ENCODE data around the gene RHBDL1. TPM values are rescaled to one million over a fixed set of nuclear protein-coding genes. Genes with fewer than 3 reads are reported as not detected.

RHBDL1 gene
- polyA plus RNA-seq, 2 donors = 0.49 to 1.7 TPM

GRCh38 chr16:727291-727977 lies 52.0 kb downstream of the RHBDL1 start:
- peak overlapping the region; percentile 34 to 43 for H3K4me3 ChIP-seq (ENCODE audit: low read depth in 1 of 2, low read length in 2 of 2)
- H3K27me3 ChIP-seq (ENCODE audit: control insufficient read depth in 1 of 2, insufficient read depth in 2 of 2, low read length in 2 of 2) = peaks cover 0 to 8% of the 10 kb centered on the region in 2 donors
- 1% methylated on average over 56 to 61 of the region's 61 CpGs for WGBS, 2 donors
- H3K9me3 ChIP-seq (ENCODE audit: control insufficient read depth in 2 of 2, insufficient read depth in 1 of 2, low read depth in 1 of 2, low read length in 1 of 2) = no peaks in the 10 kb centered on the region
- H3K36me3 ChIP-seq (ENCODE audit: control insufficient read depth in 2 of 2, insufficient read depth in 2 of 2, low read length in 1 of 2) = peaks cover 0 to 14% of the 10 kb centered on the region in 2 donors
- H3K4me1 ChIP-seq (ENCODE audit: control insufficient read depth in 2 of 2, insufficient read depth in 2 of 2, low read length in 1 of 2) = peaks cover 5 to 22% of the 10 kb centered on the region in 2 donors
- peak overlapping the region in 1 of 2 donors; percentile 49 for H3K27ac ChIP-seq (ENCODE audit: low read depth in 2 of 2, low read length in 1 of 2)

Other genes starting within 250 kb of the RHBDL1 start
- gene CAPN15, start 148.0 kb upstream of the RHBDL1 start, polyA plus RNA-seq = 10 to 100 TPM; 28.4 to 47.6 TPM
- gene PRR35, start 115.3 kb upstream of the RHBDL1 start, polyA plus RNA-seq = under 1 TPM; 0.01 to 0.24 TPM
- under 1 TPM; 0.11 to 0.16 TPM for gene NHLRC4, start 108.7 kb upstream of the RHBDL1 start, polyA plus RNA-seq
- gene PIGQ, start 105.7 kb upstream of the RHBDL1 start, polyA plus RNA-seq = 10 to 100 TPM; 22.8 to 40.1 TPM
- gene RAB40C, start 85.6 kb upstream of the RHBDL1 start, polyA plus RNA-seq = 10 to 100 TPM; 18.1 to 42.4 TPM
- 1 to 10 TPM in 1 of 2 donors, under 1 TPM in 1; 0.11 to 1.5 TPM for gene WFIKKN1, start 44.7 kb upstream of the RHBDL1 start, polyA plus RNA-seq
- gene METTL26, start 39.4 kb upstream of the RHBDL1 start, polyA plus RNA-seq = 10 to 100 TPM; 73.2 to 94.3 TPM
- 10 to 100 TPM; 23.9 to 31.4 TPM for gene MCRIP2, start 33.8 kb upstream of the RHBDL1 start, polyA plus RNA-seq
- gene WDR90, start 26.3 kb upstream of the RHBDL1 start, polyA plus RNA-seq = 10 to 100 TPM; 19.5 to 45.3 TPM
- gene RHOT2, start 7.5 kb upstream of the RHBDL1 start, polyA plus RNA-seq = 100 to 1,000 TPM in 1 of 2 donors, 10 to 100 TPM in 1; 87.1 to 152 TPM
- gene STUB1, start 4.7 kb downstream of the RHBDL1 start, polyA plus RNA-seq = 10 to 100 TPM; 58.3 to 95.2 TPM
- gene JMJD8, start 8.7 kb downstream of the RHBDL1 start, polyA plus RNA-seq = 10 to 100 TPM; 41.0 to 55.4 TPM
- 1 to 10 TPM; 6.0 to 6.3 TPM for gene WDR24, start 14.7 kb downstream of the RHBDL1 start, polyA plus RNA-seq
- gene FBXL16, start 30.1 kb downstream of the RHBDL1 start, polyA plus RNA-seq = 10 to 100 TPM in 1 of 2 donors, 1 to 10 TPM in 1; 8.0 to 13.0 TPM
- 10 to 100 TPM in 1 of 2 donors, 1 to 10 TPM in 1; 6.5 to 11.5 TPM for gene METRN, start 39.4 kb downstream of the RHBDL1 start, polyA plus RNA-seq
- 10 to 100 TPM; 17.9 to 22.4 TPM for gene ANTKMT, start 45.5 kb downstream of the RHBDL1 start, polyA plus RNA-seq
- gene CCDC78, start 50.8 kb downstream of the RHBDL1 start, polyA plus RNA-seq = under 1 TPM; 0.28 to 0.86 TPM
- gene HAGHL, start 51.4 kb downstream of the RHBDL1 start, polyA plus RNA-seq = 1 to 10 TPM; 1.6 to 3.4 TPM
- gene CIAO3, start 65.3 kb downstream of the RHBDL1 start, polyA plus RNA-seq = 10 to 100 TPM; 21.9 to 41.2 TPM
- 1 to 10 TPM in 1 of 2 donors, under 1 TPM in 1; 0.87 to 3.7 TPM for gene MSLN, start 85.1 kb downstream of the RHBDL1 start, polyA plus RNA-seq
- gene RPUSD1, start 112.7 kb downstream of the RHBDL1 start, polyA plus RNA-seq = 10 to 100 TPM; 16.1 to 18.9 TPM
- gene CHTF18, start 112.9 kb downstream of the RHBDL1 start, polyA plus RNA-seq = 10 to 100 TPM; 14.8 to 28.9 TPM
- not detected for gene GNG13, start 125.1 kb downstream of the RHBDL1 start, polyA plus RNA-seq

Data from esophagus (tissue), 2 donors.